SH-SY5Y (cell line): ENCODE measurements around the gene GMCL2.

Source experiments
- GATA2 ChIP-seq: IDR thresholded peaks from 2 replicates; pipeline ENCODE4 v1.6.1; 2011; ENCODE audit warnings: mild to moderate bottlenecking, low read depth, low read length
- GATA3 ChIP-seq: IDR thresholded peaks from 2 replicates; pipeline ENCODE4 v1.6.1; 2011; ENCODE audit warnings: low read depth, mild to moderate bottlenecking, low read length, moderate library complexity

GMCL2 gene

GRCh38 chr5:178214160-178214803, 27.1 kb upstream of the GMCL2 start:
- TF ChIP-seq GATA3: no peak
- no peak for TF ChIP-seq GATA2

DNA sequence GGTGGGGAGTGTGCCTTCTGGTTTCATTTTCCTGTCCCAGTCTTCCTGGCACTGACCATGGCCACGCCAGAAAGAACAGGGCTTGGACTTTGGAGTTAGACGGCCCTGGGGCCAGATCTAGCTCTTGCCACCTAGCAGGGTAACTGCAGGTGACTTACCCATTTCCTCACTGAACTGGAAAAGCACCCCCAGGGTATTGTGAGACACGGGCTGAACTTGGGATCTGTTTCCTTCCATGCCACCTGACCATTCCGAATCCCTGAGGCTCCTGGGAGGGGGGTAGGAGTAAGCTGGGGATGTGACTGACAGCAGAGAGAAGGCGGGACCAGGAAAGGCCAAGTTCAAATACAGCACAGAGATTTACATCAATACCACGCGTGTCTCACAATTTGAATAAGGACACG, 26.6 kb upstream of the GMCL2 start:
- TF ChIP-seq GATA3 (no peak), GATA2 (no peak)

GRCh38 chr5:178213003-178213461, 25.9 kb upstream of the GMCL2 start:
- no peak for TF ChIP-seq GATA3
- TF ChIP-seq GATA2: no peak

GRCh38 chr5:178212241-178213002, 25.3 kb upstream of the GMCL2 start:
- TF ChIP-seq GATA3 (no peak), GATA2 (no peak)

DNA sequence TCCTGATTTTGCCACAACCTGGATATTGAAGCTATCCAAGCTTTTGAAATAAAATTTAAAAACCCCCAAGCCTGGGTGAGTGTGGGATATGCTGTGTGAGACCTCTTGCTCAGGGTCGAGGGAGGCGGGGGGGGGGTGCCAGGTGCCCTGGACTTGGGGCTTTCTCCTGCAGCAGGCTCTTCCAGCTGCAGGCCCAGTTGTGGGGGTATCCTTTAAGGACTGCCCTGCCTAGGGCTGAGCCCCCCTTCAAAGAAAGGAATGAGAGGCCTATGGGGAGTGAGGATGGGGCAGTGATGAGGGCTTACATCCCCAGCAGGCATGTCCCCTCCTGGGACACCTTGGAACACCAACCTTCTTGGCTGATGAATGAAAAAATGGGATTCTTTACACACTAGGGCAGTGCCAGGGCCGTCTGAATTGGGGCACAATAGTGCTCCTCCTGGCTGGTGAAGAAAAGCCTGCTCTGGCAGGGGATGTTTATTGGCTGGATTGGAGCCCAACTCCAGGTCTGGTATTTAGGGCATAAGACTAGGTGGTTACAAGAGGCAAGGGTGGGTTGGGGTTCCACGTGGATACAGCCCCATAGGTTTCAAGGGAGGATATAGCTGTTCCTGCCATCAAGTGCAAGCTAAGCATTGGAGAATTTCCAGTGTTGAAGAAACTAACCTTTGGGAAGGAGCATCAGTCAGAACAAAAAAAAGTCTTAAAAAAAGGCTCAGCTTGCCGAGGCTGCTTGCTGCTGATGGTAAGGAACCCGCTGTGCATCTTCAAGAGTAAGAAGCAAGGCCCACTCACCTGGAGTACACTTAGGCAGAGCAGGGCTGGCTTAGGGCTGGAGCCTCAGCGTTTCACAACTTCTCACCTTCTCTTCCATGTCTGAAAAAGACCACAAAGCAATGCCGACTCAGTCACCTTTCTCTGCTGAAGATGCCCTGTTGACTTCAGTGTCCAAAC, 24.2 kb upstream of the GMCL2 start:
- TF ChIP-seq GATA3: no peak

- no peak for TF ChIP-seq GATA3
- TF ChIP-seq GATA2: no peak
These were observed 23.5 kb upstream of the GMCL2 start for GRCh38 chr5:178210686-178211085.

GRCh38 chr5:178210073-178210535, 22.9 kb upstream of the GMCL2 start:
- no peak for TF ChIP-seq GATA3
- TF ChIP-seq GATA2: no peak

DNA sequence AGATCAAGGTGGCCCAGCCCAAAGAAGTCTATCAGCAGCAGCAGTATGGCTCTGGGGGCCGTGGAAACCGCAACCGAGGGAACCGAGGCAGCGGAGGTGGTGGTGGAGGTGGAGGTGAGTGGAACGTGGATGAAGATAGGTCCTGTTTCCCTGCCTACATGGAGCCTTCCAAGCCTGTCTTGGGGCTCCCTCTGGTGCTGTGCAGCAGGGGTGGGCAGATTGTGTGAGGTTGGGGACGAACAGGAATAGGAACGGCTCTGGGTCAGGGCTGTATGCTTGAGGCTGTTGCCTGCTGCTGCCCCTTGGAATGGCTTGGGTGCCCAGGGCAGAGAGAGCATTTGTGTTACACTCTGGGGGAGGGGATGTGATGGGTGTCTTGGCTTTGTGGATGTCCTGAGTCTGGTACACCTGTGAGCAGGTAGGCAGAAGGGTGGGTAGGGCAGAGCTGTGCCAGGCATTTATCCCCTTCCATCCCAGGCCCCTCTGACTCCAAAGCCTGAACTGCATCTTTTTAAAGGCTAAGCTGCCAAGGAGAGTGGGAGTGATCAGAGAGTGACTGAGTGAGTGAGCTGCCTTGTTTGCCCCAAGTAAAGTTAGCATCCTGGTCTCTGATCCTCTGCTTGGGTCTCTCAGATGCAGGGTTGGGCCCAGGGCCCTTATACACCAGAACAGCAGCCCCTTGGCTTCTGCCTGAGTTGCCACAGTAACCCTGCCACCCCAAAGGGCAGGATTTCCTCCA, 22.3 kb upstream of the GMCL2 start:
- TF ChIP-seq GATA3 (no peak), GATA2 (no peak)

DNA sequence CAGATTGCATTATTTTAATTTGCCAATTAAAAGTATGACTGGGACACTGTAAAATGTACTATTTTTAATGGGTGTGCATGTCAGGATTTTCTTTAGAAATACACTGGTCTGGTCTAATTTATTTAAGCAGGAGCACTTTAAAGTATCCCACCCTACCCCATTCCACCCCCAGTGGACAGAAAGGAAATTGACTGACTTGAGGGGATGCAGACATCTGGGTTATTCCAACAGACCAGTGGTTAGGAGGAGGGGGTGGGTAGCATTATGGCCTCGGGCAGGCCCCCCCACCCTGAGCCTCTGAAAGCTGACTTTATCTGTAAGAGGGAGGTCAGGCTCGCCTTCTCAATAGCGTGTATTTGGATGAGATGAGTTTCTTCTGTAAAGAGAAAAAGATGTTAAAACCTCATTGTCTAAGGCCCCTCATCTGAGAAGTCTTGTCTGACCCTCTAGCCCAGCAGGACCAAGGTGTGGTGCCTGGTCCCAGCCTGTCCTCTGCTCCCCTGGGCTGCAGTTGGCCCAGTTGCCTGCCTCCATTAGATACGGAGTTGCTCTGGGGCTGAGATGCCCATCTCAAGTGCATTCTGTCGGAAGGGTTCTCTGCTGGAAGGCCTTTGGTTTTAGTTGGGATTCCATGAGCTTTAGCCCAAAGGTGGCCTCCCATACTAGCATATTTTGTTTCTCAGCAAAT, 21.5 kb upstream of the GMCL2 start:
- TF ChIP-seq GATA3 (no peak), GATA2 (no peak)

DNA sequence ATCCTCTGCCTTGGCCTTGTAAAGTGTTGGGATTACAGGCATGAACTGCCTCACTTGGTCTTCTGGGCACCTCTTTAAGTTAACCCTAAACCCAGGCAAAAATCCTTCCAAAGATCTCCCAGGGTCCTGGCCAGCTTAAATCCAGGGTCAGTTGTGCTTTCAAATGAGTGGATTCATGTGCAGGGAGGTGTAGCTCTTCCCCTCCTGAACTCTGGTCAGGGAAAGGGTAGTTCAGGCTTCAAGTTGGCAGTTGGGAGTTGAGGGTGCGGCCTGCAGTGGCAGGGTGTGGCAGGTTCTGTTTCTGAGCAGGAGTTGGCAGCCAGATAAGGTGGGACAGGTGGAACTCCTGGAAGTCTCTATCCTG, 20.7 kb upstream of the GMCL2 start:
- TF ChIP-seq GATA3 (no peak), GATA2 (no peak)

DNA sequence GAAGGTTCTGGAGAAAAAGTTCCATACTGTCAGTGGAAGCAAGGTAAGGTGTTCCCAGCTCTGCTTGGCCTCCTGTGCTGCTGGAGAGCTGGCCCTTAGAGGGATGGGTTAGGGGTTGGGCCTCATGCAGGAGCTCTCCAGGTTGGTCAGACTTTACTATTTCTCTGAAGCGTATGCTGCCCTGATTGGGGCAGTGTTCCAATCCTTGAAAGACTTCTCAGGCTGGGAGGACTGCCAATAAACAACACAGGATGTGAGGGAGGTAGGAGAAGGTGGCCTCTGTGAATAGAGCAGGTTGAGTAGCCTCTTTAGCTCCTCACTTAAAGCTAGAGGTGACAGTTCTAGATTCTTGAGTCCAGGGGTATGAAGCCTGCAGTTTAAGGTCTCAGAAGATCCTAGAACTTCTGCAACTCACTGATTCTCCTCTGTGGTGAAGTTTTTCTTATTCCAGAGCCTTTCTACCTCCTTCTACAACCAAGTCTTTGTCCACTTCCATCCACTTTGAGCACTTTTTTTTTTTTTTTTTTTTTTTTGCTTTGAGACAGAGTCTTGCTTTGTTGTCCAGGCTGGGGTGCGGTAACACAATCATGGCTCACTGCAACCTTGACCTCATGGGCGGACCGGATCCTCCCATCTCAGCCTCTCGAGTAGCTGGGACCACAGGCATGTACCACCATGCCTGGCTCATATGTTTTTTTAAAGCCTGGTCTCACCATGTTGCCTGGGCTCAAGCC, 20.2 kb upstream of the GMCL2 start:
- TF ChIP-seq GATA2 (no peak), GATA3 (no peak)
